GM19395 (cell line): ENCODE results near the gene GNAO1.

ENCODE experiments used
- ATAC-seq: cut with Tn5 transposase; IDR thresholded peaks from one replicate; pipeline ENCODE4 v1.9.1; 2021; ENCODE audit warnings: mild to moderate bottlenecking, moderate library complexity; ENCODE audit not compliant: unreplicated experiment

GNAO1 gene

GRCh38 chr16:56282451-56282850, 91.2 kb downstream of the GNAO1 start:
- ATAC-seq, result peak; percentile 53

- no peak for ATAC-seq
These were observed 93.2 kb downstream of the GNAO1 start for GRCh38 chr16:56284521-56284920.

GRCh38 chr16:56286809-56287208, 95.5 kb downstream of the GNAO1 start:
- ATAC-seq, result no peak

GRCh38 chr16:56288019-56288418, 96.7 kb downstream of the GNAO1 start:
- no peak for ATAC-seq

GRCh38 chr16:56289416-56289815, 98.1 kb downstream of the GNAO1 start:
- ATAC-seq, result no peak

- no peak for ATAC-seq
These were observed 98.6 kb downstream of the GNAO1 start for GRCh38 chr16:56289862-56290261.

GRCh38 chr16:56294014-56294413, 102.7 kb downstream of the GNAO1 start:
- ATAC-seq, result no peak

GRCh38 chr16:56294579-56294978, 103.3 kb downstream of the GNAO1 start:
- ATAC-seq, result no peak

- no peak for ATAC-seq
These were observed 103.9 kb downstream of the GNAO1 start for GRCh38 chr16:56295059-56295665.

GRCh38 chr16:56295739-56296527, 104.6 kb downstream of the GNAO1 start:
- no peak for ATAC-seq

GRCh38 chr16:56297684-56298083, 106.4 kb downstream of the GNAO1 start:
- no peak for ATAC-seq

- no peak for ATAC-seq
These were observed 106.8 kb downstream of the GNAO1 start for GRCh38 chr16:56298116-56298515.

GRCh38 chr16:56298948-56299596, 107.8 kb downstream of the GNAO1 start:
- ATAC-seq, result no peak

GRCh38 chr16:56300242-56300623, 108.9 kb downstream of the GNAO1 start:
- no peak for ATAC-seq

GRCh38 chr16:56300891-56301850, 109.9 kb downstream of the GNAO1 start:
- no peak for ATAC-seq

GRCh38 chr16:56302506-56302905, 111.2 kb downstream of the GNAO1 start:
- no peak for ATAC-seq

- ATAC-seq, result no peak
These were observed 111.9 kb downstream of the GNAO1 start for GRCh38 chr16:56303066-56303715.

- no peak for ATAC-seq
These were observed 112.6 kb downstream of the GNAO1 start for GRCh38 chr16:56303880-56304279.

- ATAC-seq, result no peak
These were observed 114.8 kb downstream of the GNAO1 start for GRCh38 chr16:56305956-56306565.
